GM12872 (cell line): ENCODE data around the gene JUNB.

Experiments used
- TF ChIP-seq, protein P1 (sequence below): IDR thresholded peaks from 3 replicates; pipeline ENCODE4 v1.5.1; 2011; ENCODE audit warnings: low read depth, mild to moderate bottlenecking, low read length, moderate library complexity; ENCODE audit not compliant: insufficient read depth

The JUNB gene

DNA sequence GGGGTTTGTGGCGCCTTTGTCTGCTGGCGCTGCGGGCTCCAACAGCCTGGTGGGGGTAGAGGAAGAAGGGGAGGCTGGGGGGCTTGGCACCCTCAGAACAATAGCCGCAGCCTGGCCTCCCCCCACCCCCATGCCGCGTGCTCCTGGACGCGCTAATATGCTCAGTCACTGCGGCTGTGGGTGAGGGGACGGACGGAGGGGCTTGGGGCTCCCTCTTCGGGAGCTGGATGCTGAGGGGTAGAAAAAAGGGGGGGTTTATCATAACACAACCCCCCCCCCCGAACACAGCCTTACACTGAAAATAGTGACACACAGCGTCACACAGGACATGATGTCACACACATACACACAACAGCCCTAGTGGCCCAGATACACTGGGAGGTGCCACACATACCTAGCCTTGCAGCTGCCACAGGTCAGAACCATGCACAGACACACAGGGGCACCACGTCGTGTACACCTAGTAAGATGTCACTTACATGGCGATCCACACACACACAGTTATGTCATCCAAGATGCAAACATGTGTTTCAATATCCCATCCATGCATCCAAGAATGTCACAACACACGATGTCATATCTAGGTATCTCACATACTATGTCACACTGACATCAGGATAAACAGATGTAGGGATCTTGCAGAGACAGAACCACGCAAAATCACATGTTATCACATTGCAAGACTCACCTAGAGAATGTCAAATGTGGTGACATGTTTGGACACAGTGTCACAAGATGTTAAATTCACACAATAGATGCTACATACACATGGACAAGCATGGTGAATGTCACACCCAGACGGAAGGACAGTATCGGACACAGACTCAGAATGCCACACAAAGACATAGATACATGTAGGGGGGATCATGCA is 47.8 kb downstream of the JUNB start:
- TF ChIP-seq, protein P1, sequence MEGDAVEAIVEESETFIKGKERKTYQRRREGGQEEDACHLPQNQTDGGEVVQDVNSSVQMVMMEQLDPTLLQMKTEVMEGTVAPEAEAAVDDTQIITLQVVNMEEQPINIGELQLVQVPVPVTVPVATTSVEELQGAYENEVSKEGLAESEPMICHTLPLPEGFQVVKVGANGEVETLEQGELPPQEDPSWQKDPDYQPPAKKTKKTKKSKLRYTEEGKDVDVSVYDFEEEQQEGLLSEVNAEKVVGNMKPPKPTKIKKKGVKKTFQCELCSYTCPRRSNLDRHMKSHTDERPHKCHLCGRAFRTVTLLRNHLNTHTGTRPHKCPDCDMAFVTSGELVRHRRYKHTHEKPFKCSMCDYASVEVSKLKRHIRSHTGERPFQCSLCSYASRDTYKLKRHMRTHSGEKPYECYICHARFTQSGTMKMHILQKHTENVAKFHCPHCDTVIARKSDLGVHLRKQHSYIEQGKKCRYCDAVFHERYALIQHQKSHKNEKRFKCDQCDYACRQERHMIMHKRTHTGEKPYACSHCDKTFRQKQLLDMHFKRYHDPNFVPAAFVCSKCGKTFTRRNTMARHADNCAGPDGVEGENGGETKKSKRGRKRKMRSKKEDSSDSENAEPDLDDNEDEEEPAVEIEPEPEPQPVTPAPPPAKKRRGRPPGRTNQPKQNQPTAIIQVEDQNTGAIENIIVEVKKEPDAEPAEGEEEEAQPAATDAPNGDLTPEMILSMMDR, result no peak

DNA sequence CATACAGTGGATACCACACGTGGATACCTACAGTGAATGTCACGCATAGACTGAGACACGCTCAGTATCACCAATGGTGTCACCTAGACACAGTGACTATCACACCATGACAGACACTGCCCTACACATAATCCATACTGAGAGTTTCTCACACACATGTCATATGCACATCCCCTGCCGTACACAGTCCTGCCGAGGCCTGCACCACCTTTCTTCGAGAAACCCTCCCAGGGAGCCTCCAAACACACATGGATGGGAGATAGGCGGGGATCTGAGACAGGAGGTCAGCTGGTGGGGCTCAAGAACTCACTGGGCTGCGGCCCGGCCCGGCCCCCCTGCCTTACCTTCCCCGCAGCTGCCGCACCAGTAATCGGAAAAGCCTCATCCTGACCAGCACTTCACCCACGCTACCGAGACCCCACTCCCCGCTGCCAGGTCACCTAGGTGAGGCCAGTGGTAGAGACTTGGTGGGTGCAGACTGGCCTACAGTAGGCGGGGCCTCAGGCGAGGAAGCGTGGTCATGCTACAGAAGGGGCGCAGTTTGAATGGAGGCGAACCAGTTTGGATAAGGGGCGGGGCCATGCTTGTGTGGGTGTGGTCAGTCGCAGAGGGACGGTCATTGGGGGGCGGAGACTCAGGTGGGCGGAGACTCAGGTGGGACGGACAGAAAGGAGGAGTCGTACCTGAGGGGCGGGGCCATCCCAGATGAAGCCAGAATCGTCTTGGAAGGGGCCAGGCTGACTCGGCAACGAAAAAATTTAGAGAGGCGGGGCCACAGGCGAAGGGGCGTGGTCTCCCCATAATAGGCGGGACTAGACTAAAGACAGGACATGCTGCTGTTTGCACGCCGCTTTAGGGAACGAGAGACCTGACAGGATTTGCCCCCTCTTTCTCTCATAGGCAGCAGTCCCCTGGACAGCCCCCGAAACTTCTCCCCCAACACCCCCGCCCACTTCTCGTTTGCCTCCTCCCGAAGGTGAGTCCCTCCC is 49.1 kb downstream of the JUNB start:
- TF ChIP-seq, protein P1, result no peak

DNA sequence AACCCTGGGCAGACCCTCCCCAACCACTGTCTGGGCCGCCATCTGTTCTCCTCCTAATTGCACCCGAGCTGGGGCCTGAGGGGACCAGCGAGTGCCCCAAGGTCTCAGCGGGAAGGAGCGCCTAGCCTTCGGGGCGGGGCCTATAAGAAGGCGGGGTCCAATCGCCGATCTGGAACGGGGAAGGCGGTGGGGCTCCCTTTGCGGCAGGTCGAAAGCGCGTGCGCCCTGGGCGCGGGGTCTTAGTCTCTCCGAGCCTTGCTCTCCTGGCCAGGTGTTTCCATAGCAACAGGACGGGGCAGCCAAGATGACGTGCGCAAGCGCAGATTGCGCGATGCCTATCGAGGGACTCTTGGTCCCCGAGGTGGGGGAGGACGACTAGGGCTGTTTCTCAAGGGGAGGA is 49.8 kb downstream of the JUNB start:
- TF ChIP-seq, protein P1, result no peak

DNA sequence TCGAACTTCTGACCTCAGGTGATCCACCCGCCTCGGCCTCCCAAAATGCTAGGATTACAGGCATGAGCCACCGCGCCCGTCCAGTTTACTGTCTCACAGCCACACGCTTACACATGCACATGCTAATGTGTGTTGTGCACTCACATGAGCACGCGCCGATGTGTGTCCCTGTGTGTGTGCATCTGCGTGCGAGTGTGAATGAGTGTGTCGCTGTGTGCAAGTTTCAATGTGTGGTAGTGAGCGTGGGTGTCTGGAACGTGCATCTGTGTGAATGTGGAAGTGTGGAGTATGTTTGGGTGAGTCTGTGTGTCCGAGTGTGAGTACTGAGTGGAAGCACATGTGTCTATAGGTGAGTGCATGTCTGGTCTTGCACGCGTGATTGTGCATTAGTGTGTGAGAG is 51.2 kb downstream of the JUNB start:
- TF ChIP-seq, protein P1, result no peak
